Activated B cell treated with CpG ODN at 0.5 μM for 24 hours (primary cell): ENCODE results near the gene DCTN3. TPM values are rescaled to one million over a fixed set of nuclear protein-coding genes. Genes with fewer than 3 reads are reported as not detected.

Experiments used
- ATAC-seq: fragments of 200-7000 bp; cut with Tn5 transposase; one replicate; pipeline ENCODE4 v1.10.0; 2021; ENCODE audit warnings: low read depth, mild to moderate bottlenecking, moderate library complexity
- CTCF ChIA-PET: fragments of 350-600 bp; sonication (Branson Sonifier 250); formaldehyde crosslinking; loops from one replicate; lab custom pipeline; 2021; ENCODE audit warnings: antibody characterized with exemption; lab: Charles Lee
- POLR2A ChIA-PET: fragments of 350-600 bp; sonication (Branson Sonifier 250); formaldehyde crosslinking; loops from one replicate; lab custom pipeline; 2021; ENCODE audit warnings: antibody characterized with exemption; lab: Charles Lee
- DNase-seq: peaks from one replicate; pipeline ENCODE4 v3.0.0; 2022
- H3K27ac Mint-ChIP-seq: one replicate; pipeline ENCODE4 v1.8.0; 2020; ENCODE audit warnings: mixed read lengths
- H3K27me3 Mint-ChIP-seq: one replicate; pipeline ENCODE4 v1.8.0; 2021; ENCODE audit warnings: mixed read lengths
- H3K36me3 Mint-ChIP-seq: one replicate; pipeline ENCODE4 v1.8.0; 2021; ENCODE audit warnings: low read depth, mixed read lengths
- H3K4me1 Mint-ChIP-seq: one replicate; pipeline ENCODE4 v1.8.0; 2021; ENCODE audit warnings: mixed read lengths
- H3K4me3 Mint-ChIP-seq: one replicate; pipeline ENCODE4 v1.8.0; 2020; ENCODE audit warnings: mild to moderate bottlenecking, mixed read lengths
- H3K9me3 Mint-ChIP-seq: one replicate; pipeline ENCODE4 v1.8.0; 2020; ENCODE audit warnings: mixed read lengths
- CTCF ChIP-seq: fragments of 200-600 bp; IDR thresholded peaks from one replicate; pipeline ENCODE4 v1.8.0; 2022; ENCODE audit warnings: antibody characterized with exemption, mild to moderate bottlenecking
- intact Hi-C: fragments of 100-400 bp; cut with micrococcal nuclease; formaldehyde crosslinking; loops from one replicate; pipeline ENCODE4 v1.15.1; 2024
- total RNA-seq: library from RNA; stranded (reverse); gene quantifications from 2 replicates; pipeline ENCODE4 v1.2.3, GENCODE V29; 2022

Gene DCTN3
- total RNA-seq, 1 donor from 2014 or later = 63.9 TPM

- H3K27ac Mint-ChIP-seq = peak overlapping the region; percentile 78
- no peak for DNase-seq
- POLR2A ChIA-PET = interaction anchor here (0.6 to 5.5 kb wide), 12 partner anchors 9 to 1046 kb away, joined by 3 to 44 read pairs (median 6); partner anchors contain the start of genes ARID3C, DCTN3, FAM219A and GALT
Observed at GRCh38 chr9:34638138-34638445, 17.8 kb upstream of the DCTN3 start.

GRCh38 chr9:34637356-34638137 is 17.3 kb upstream of the DCTN3 start, which contains the start of gene SIGMAR1:
Gene SIGMAR1, minus strand, starts transcription at chr9:34637787. Its CDS starts 90 bp downstream, at chr9:34637697.
- intact Hi-C loops = loop anchor here (1.0 to 10.0 kb wide), 6 partner anchors 9 to 347 kb away; partner anchors contain the start of genes DNAI1, DNAJB5, FAM219A and GALT
- ATAC-seq (peak; percentile 95), DNase-seq (peak; percentile 93)
- H3K27me3 Mint-ChIP-seq = no peaks in the 10 kb centered on the region
- H3K9me3 Mint-ChIP-seq = no peaks in the 10 kb centered on the region
- ChIA-PET CTCF (interaction anchor here (1.0 to 5.2 kb wide), 4 partner anchors 9 to 34 kb away, joined by 4 to 62 read pairs (median 15); partner anchors contain the start of genes GALT and RPP25L), POLR2A (interaction anchor here (0.6 to 5.5 kb wide), 14 partner anchors 8 to 1047 kb away, joined by 3 to 44 read pairs (median 5); partner anchors contain the start of genes ARID3C, DCTN3, FAM219A and GALT)
- H3K4me1 Mint-ChIP-seq = peaks cover 29% of the 10 kb centered on the region
- H3K36me3 Mint-ChIP-seq = peaks cover 2% of the 10 kb centered on the region
- TF ChIP-seq CTCF = no peak
- H3K4me3 Mint-ChIP-seq = peak within 1 kb of the TSS; percentile 87
- peak within 1 kb of the TSS; percentile 78 for H3K27ac Mint-ChIP-seq

More at GRCh38 chr9:34638138-34638445, 17.8 kb upstream of the DCTN3 start:
- Mint-ChIP-seq H3K36me3 (peaks cover 2% of the 10 kb centered on the region), H3K4me3 (peak overlapping the region; percentile 87), H3K27me3 (no peaks in the 10 kb centered on the region), H3K9me3 (no peaks in the 10 kb centered on the region), H3K4me1 (peaks cover 29% of the 10 kb centered on the region)
- ATAC-seq = no peak
- CTCF ChIA-PET = interaction anchor here (1.4 to 5.2 kb wide), 4 partner anchors 9 to 27 kb away, joined by 3 to 62 read pairs (median 15); partner anchors contain the start of genes GALT and RPP25L
- no peak for TF ChIP-seq CTCF
- intact Hi-C loops = loop anchor here (1.0 to 10.0 kb wide), 3 partner anchors 180 to 347 kb away; partner anchors contain the start of genes DNAI1, DNAJB5, FAM219A and KIF24

- ChIA-PET CTCF (interaction anchor here (1.0 to 5.2 kb wide), 4 partner anchors 10 to 233 kb away, joined by 3 to 62 read pairs (median 14); partner anchors contain the start of genes GALT and RPP25L), POLR2A (interaction anchor here (0.7 to 5.5 kb wide), 10 partner anchors 8 to 260 kb away, joined by 3 to 44 read pairs (median 6); partner anchors contain the start of genes DCTN3, FAM219A, GALT and MYORG)
- peak overlapping the region; percentile 87 for H3K4me3 Mint-ChIP-seq
- H3K4me1 Mint-ChIP-seq = peaks cover 29% of the 10 kb centered on the region
- intact Hi-C loops = loop anchor here (1.0 to 10.0 kb wide), 5 partner anchors 9 to 348 kb away; partner anchors contain the start of genes DNAJB5, GALT, KIF24 and NUDT2
- H3K9me3 Mint-ChIP-seq = no peaks in the 10 kb centered on the region
- no peak for DNase-seq
- ATAC-seq = peak; percentile 3
- no peak for TF ChIP-seq CTCF
- no peaks in the 10 kb centered on the region for H3K27me3 Mint-ChIP-seq
- peak overlapping the region; percentile 47 for H3K27ac Mint-ChIP-seq
- H3K36me3 Mint-ChIP-seq = peaks cover 2% of the 10 kb centered on the region
Observed at GRCh38 chr9:34636791-34637355, 16.6 kb upstream of the DCTN3 start.

GRCh38 chr9:34635556-34635955 is 15.3 kb upstream of the DCTN3 start:
- POLR2A ChIA-PET = interaction anchor here (0.6 to 5.5 kb wide), 3 partner anchors 15 to 253 kb away, joined by 4 to 44 read pairs (median 5); partner anchors contain the start of genes DCTN3 and RPP25L
- Mint-ChIP-seq H3K4me1 (peaks cover 29% of the 10 kb centered on the region), H3K36me3 (peaks cover 2% of the 10 kb centered on the region), H3K27ac (no peak overlapping the region), H3K27me3 (peaks cover 3% of the 10 kb centered on the region), H3K4me3 (peak overlapping the region; percentile 48), H3K9me3 (no peaks in the 10 kb centered on the region)
- CTCF ChIA-PET = interaction anchor here (1.2 to 5.2 kb wide), 6 partner anchors 7 to 32 kb away, joined by 3 to 62 read pairs (median 16); partner anchors contain the start of genes DCTN3, GALT and RPP25L
- intact Hi-C loops = loop anchor here (2.0 to 10.0 kb wide), 3 partner anchors 67 to 349 kb away; partner anchors contain the start of genes DNAJB5, KIF24 and NUDT2
- ATAC-seq = no peak
- DNase-seq = no peak
- no peak for TF ChIP-seq CTCF
